GM20000 (cell line): ENCODE measurements around the gene ASL.
"Not testable (repeated sequence)": the region's sequence is repeated elsewhere in the genome, so short reads cannot be mapped to it uniquely, and the experiment has no call there.

ENCODE experiments used
- DNase-seq: peaks from one replicate; pipeline ENCODE4 v3.0.0; 2012; ENCODE audit warnings: low spot score
- TF ChIP-seq, protein P1 (sequence below): IDR thresholded peaks from 2 replicates; pipeline ENCODE4 v1.5.1; 2012; ENCODE audit warnings: mild to moderate bottlenecking, control low read depth; ENCODE audit errors: extremely low read depth, missing control alignments

The ASL gene

DNA sequence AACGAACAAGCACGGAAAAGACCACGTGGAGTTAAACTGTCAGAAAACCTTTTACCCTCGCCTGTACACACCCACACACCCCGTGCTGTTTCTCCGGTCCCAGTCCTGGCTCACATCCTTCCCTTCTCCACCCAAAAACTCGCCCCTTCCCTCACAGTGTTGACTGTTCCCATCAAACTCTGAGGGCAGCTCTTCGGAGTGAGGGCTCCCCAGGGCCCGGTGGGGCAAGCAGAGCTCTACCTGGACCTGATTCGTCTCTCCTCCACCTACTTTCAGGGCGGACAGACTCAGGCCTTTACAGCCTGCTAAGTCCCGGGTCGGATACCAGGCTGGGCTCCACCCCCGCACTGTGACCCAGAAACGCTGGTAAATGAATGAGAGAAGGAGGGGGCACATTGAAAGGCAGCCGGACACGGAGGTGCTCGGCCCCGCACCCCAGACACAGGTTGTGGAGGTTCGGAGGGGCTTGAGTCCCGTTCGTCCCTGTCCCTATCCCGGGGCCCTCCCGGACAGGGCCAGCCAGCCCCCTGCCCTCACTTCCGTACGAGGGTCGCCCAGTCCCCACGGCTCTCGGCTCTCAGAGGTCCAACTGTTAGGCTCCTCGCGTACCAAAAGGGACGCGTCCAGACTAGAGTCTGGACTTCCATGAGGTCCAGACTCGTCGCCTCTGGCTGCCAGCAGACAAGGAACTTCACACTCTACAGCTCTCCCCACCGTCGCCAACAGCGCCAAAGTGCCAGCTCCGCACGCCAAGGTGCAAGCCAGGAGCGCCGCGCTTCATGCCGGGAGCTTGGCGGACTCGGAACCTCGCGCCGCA lies 31.7 kb upstream of the ASL start:
- DNase-seq = peak; percentile 26
- TF ChIP-seq, protein P1, sequence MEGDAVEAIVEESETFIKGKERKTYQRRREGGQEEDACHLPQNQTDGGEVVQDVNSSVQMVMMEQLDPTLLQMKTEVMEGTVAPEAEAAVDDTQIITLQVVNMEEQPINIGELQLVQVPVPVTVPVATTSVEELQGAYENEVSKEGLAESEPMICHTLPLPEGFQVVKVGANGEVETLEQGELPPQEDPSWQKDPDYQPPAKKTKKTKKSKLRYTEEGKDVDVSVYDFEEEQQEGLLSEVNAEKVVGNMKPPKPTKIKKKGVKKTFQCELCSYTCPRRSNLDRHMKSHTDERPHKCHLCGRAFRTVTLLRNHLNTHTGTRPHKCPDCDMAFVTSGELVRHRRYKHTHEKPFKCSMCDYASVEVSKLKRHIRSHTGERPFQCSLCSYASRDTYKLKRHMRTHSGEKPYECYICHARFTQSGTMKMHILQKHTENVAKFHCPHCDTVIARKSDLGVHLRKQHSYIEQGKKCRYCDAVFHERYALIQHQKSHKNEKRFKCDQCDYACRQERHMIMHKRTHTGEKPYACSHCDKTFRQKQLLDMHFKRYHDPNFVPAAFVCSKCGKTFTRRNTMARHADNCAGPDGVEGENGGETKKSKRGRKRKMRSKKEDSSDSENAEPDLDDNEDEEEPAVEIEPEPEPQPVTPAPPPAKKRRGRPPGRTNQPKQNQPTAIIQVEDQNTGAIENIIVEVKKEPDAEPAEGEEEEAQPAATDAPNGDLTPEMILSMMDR = no peak

GRCh38 chr7:66044498-66044854 lies 31.1 kb upstream of the ASL start:
- DNase-seq = not testable (repeated sequence)

- no peak for DNase-seq
- TF ChIP-seq, protein P1 = no peak
Observed at GRCh38 chr7:66047426-66047825, 28.2 kb upstream of the ASL start.

- DNase-seq = not testable (repeated sequence)
Observed at GRCh38 chr7:66049886-66050285, 25.7 kb upstream of the ASL start.

DNA sequence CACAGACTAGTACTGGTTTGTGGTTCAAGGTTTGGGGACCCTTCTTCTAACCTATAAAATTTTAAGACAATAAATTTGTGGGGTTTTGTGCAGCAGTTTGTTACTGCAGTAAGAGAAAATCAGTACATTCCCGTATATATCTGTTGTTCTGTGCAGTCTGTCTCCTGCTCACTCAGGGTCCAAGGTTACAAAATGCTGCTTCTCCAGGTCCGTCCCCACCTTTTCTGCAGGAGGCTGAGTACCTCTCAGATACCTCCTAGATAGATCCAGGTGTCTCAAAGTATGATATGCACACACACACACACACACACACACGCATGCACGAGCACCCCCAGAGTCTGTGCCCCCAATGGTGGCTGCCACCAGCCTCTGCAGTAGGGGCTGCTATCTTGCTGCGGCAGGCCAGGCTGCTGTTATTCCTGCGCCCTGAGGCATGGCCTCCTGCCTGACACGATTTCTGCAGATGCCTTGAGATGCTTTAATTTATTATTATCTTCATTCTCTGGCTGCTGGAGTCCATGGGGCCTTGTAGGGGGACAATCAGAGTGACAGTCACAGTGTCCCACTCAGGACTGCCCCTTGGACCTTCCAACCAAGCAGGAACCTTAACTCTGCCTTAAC lies 25.2 kb upstream of the ASL start:
- no peak for DNase-seq
- TF ChIP-seq, protein P1 = no peak

- DNase-seq = no peak
- TF ChIP-seq, protein P1 = no peak
Observed at GRCh38 chr7:66050990-66051448, 24.6 kb upstream of the ASL start.

- no peak for DNase-seq
- TF ChIP-seq, protein P1 = no peak
Observed at GRCh38 chr7:66052447-66052846, 23.2 kb upstream of the ASL start.

DNA sequence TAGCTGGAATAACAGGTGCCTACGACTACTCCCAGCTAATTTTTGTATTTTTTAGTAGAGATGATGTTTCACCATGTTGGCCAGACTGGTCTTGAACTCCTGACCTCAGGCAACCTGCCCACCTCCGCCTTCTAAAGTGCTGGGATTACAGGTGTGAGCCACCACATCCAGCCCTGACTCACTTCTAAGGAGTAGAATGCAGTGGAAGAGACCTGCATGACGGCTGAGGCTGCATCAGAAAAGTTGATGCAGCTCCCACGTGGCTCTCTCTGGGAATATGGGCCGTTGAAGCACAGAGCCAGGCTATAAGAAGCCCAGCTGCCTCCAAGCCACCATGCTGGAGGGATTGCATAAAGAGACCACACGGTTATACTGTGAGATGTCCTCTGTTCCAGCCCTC lies 21.6 kb upstream of the ASL start:
- DNase-seq = no peak
- TF ChIP-seq, protein P1 = no peak
